Ovary (tissue), 9 donors: ENCODE data around the gene DNASE1L2. TPM values are rescaled to one million over a fixed set of nuclear protein-coding genes. Genes with fewer than 3 reads are reported as not detected.

ENCODE experiments used
- DNase-seq, 5 donors: peaks; one replicate each; pipeline ENCODE4 v3.0.0-alpha.2; 2019 to 2020
- H3K27ac ChIP-seq, 2 donors: fragments of 200-600 bp; one replicate each; pipeline versions ENCODE4 v1.5.1 to v1.8.0; 2019 to 2022
- H3K27me3 ChIP-seq: fragments of 200-600 bp; one replicate; pipeline ENCODE4 v1.8.0; 2022
- H3K36me3 ChIP-seq: fragments of 200-600 bp; sonication (generic); one replicate; pipeline ENCODE4 v1.5.1; 2019
- H3K4me1 ChIP-seq: one replicate; pipeline ENCODE4 v1.8.1; 2013; ENCODE audit warnings: mild to moderate bottlenecking, moderate library complexity; ENCODE audit not compliant: insufficient read depth
- H3K4me3 ChIP-seq: fragments of 200-600 bp; sonication (generic); one replicate; pipeline ENCODE4 v1.5.1; 2017
- H3K9me3 ChIP-seq, 2 donors: fragments of 200-600 bp in 1 of 2; sonication (generic) in 1 of 2; one replicate each; pipeline versions ENCODE4 v1.5.1 to v1.8.1; 2013 to 2019; ENCODE audit warnings: mild to moderate bottlenecking in 1 of 2, moderate library complexity in 1 of 2
- CTCF ChIP-seq, 3 donors: fragments of 450-650 bp in 2 of 3; fragments of 200-600 bp in 1 of 3; IDR thresholded peaks; one replicate each; pipeline versions ENCODE4 v1.5.1 to v1.8.0; 2016 to 2022; ENCODE audit warnings: antibody characterized with exemption in 3 of 3, mild to moderate bottlenecking in 1 of 3
- EP300 ChIP-seq: sonication (generic); formaldehyde crosslinking; IDR thresholded peaks from one replicate; pipeline ENCODE4 v1.6.1; 2017; ENCODE audit warnings: antibody characterized with exemption
- POLR2A ChIP-seq: fragments of 450-650 bp; IDR thresholded peaks from one replicate; pipeline ENCODE4 v1.6.1; 2017; ENCODE audit warnings: antibody characterized with exemption, mild to moderate bottlenecking, moderate library complexity
- WGBS, 3 donors: extraction: QIAGEN DNeasy Blood & Tissue Kit in 1 of 3; methylation state at CpG; one replicate each; pipeline versions ENCODE4 v1.1.5 to v1.1.7; 2013 to 2017; 5-methylcytosine and 5-hydroxymethylcytosine counted together
- intact Hi-C, 4 donors: fragments of 100-400 bp; cut with DNase I; formaldehyde crosslinking; loops; one replicate each; pipeline versions ENCODE4 v1.11.0 to v1.15.1; 2022 to 2023
- polyA plus RNA-seq, 2 donors: library from polyadenylated mRNA; stranded (reverse); fragments of 200-250 nt in 1 of 2; fragments of 350-450 nt in 1 of 2; fragmentation: Illumina TruSeq in 1 of 2; extraction: RNeasy Lipid Tissue Mini Kit (QIAGEN cat#74804) in 1 of 2; gene quantifications; one replicate each; pipeline ENCODE4 v1.2.3, GENCODE V29; 2013 to 2014
- total RNA-seq, 7 donors: library from RNA; depleted of rRNA in 2 of 7; stranded (reverse); fragments of >200 nt in 2 of 7; fragmentation: NEBNext Ultra II Directional in 3 of 7; extraction: Animal tissue kit (Norgen Biotek cat#: 25700) in 3 of 7; gene quantifications; one replicate each; pipeline versions ENCODE4 v1.1.0 to v1.2.4, GENCODE V29; 2016 to 2023
- donor health status: DM: no; HTN: no; CAD: no; lungs with moderate emphysema.
- donor health status: DM: no; HTN: no; CAD: no.
- donor health status: Bipolar disorder and iron deficiency.
- donor health status: DM: yes; HTN: yes; CAD: no.
- donor health status: DM: no; HTN: no; CAD: no.
- donor health status: DM: yes; HTN: yes; CAD: no.

Gene DNASE1L2
- total and polyA plus RNA-seq, 9 donors = 0.37 to 1.1 (median 0.73) TPM; not detected in 1

DNA sequence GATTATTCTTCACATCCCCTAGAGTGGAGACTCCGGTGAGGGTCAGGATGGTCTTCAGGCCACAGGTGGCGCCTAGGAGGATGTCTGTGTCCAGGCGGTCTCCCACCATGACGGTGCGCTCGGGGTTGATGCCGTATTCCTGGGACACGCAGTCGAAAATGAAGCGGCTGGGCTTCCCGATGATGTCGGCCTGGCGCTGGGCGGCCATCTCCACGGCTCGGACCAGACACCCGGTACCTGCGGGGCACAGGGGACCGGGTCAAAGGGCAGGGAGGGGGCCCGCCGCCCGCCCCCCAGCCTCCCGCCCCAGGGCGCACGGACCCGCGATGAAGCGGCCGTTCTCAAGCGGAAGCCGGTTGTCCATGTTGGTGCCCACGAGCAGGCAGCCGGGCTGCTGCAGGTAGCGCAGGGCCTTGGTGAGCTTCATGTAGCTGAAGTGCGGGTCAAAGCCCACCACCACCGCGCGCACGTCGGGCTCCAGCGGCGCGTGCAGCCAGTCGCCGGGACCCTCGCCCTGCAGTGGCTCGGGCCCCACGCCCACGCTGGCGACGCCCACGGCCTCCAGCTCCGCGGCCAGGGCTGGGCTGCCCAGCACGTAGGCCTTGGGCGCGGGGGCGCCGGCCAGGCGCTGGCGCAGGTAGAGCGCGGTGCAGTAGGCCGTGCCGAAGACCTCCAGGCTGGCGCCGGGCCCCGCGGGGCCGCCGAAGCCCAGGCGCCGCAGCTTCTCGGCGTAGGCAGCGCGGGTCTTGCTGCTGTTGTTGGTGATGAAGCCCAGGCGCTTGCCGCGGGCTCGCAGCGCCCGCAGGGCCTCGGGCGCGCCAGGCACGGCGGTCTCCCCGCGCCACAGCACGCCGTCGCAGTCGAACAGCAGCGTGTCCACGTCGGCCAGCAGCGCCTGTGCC is 22.2 kb upstream of the DNASE1L2 start:
- TF ChIP-seq CTCF (IDR thresholded peaks at IDR 0.05) (no peak), EP300 (no peak), POLR2A (no peak)
- intact Hi-C loops = no loop called here
- 0 to 1% (median 1%) methylated on average over 55 to 98 of the region's 98 CpGs for WGBS, 3 donors
- peaks cover 8% of the 10 kb centered on the region for H3K4me1 ChIP-seq
- H3K27ac ChIP-seq = peak overlapping the region in 1 of 2 donors; percentile 39
- peak overlapping the region; percentile 68 for H3K4me3 ChIP-seq
- no peaks in the 10 kb centered on the region for H3K36me3 ChIP-seq
- H3K27me3 ChIP-seq = no peaks in the 10 kb centered on the region
- DNase-seq = peak in 3 of 5 donors; percentile 35 to 58 (median 50)
- H3K9me3 ChIP-seq = no peaks in the 10 kb centered on the region

- H3K27me3 ChIP-seq = no peaks in the 10 kb centered on the region
- peaks cover 8% of the 10 kb centered on the region for H3K4me1 ChIP-seq
- H3K4me3 ChIP-seq = peak within 1 kb of the TSS; percentile 68
- WGBS, 3 donors = 0% methylated on average over 6 to 48 of the region's 48 CpGs
- intact Hi-C loops = no loop called here
- H3K27ac ChIP-seq = peak within 1 kb of the TSS; percentile 39 to 83
- H3K9me3 ChIP-seq = no peaks in the 10 kb centered on the region
- no peak for TF ChIP-seq POLR2A
- DNase-seq = no peak
- no peaks in the 10 kb centered on the region for H3K36me3 ChIP-seq
Observed at GRCh38 chr16:2214719-2214968, 21.6 kb upstream of the DNASE1L2 start, which contains the start of gene PGP. Gene PGP, minus strand, starts transcription at chr16:2214840. Its CDS starts 63 bp downstream, at chr16:2214777.

DNA sequence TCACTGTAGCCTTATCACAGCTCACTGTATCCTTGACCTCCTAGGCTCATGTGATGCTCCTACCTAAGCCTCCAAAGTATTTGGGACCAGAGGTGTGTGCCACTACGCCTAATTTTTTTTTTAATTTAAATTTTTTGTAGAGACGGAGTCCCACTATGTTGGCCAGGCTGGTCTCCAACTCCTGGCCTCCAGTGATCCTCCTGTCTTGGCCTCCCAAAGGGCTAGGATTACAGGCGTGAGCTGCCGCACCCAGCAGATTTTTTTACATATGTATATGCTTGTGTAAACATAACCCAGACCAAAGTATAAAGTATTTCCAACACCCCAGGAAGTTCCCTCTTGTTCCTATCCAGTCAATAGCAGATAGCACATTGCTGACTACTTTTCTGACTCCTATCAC is 19.9 kb upstream of the DNASE1L2 start:
- peaks cover 8% of the 10 kb centered on the region for H3K4me1 ChIP-seq
- intact Hi-C loops = no loop called here
- H3K27me3 ChIP-seq = no peaks in the 10 kb centered on the region
- DNase-seq = no peak
- TF ChIP-seq POLR2A (no peak), EP300 (no peak), CTCF (IDR thresholded peaks at IDR 0.05) (no peak)
- H3K27ac ChIP-seq = no peak overlapping the region
- H3K36me3 ChIP-seq = no peaks in the 10 kb centered on the region
- WGBS, 3 donors = 93 to 95% (median 95%) methylated on average over 4 of the region's 4 CpGs
- no peaks in the 10 kb centered on the region for H3K9me3 ChIP-seq
- no peak overlapping the region for H3K4me3 ChIP-seq

- WGBS, 3 donors = 0% methylated on average over 58 to 82 of the region's 82 CpGs
- peak; percentile 99 for DNase-seq
- no peaks in the 10 kb centered on the region for H3K9me3 ChIP-seq
- intact Hi-C loops = no loop called here
- no peaks in the 10 kb centered on the region for H3K36me3 ChIP-seq
- H3K4me1 ChIP-seq = peaks cover 5% of the 10 kb centered on the region
- peak within 1 kb of the TSS; percentile 89 for H3K4me3 ChIP-seq
- TF ChIP-seq POLR2A (peak; percentile 90), CTCF (IDR thresholded peaks at IDR 0.05) (no peak), EP300 (peak; percentile 47)
- no peaks in the 10 kb centered on the region for H3K27me3 ChIP-seq
- H3K27ac ChIP-seq = peak within 1 kb of the TSS; percentile 8 to 55
Observed at GRCh38 chr16:2223221-2223941, 12.9 kb upstream of the DNASE1L2 start, which contains the start of gene E4F1. Gene E4F1, plus strand, starts transcription at chr16:2223591. Its CDS starts 23 bp downstream, at chr16:2223614.
